HepG2 (cell line): ENCODE results near the gene TFCP2L1. TPM values are rescaled to one million over a fixed set of nuclear protein-coding genes. Genes with fewer than 3 reads are reported as not detected.

Experiments used
- ATAC-seq: fragments of 200-7000 bp; cut with Tn5 transposase; 3 replicates; pipeline ENCODE4 v1.9.1; 2020; ENCODE audit warnings: mild to moderate bottlenecking, moderate library complexity
- BruUV-seq: library from RNA; stranded (reverse); fragments of 400-500 nt; replicated peaks from 2 replicates; lab custom pipeline; 2021; lab: Mats Ljungman, UMichigan
- CTCF ChIA-PET: fragments of 300-600 bp; formaldehyde crosslinking; extraction: SDS; loops from one replicate; lab custom pipeline; 2021; ENCODE audit warnings: low total read pairs, inconsistent platforms, low intra/inter-chr PET ratio; lab: Yijun Ruan, JAX
- POLR2A ChIA-PET: fragments of 350-600 bp; sonication (Branson Sonifier 250); formaldehyde crosslinking; loops from one replicate; lab custom pipeline; 2020; ENCODE audit warnings: antibody characterized with exemption, inconsistent platforms; lab: Yijun Ruan, JAX
- DNase-seq: peaks from one replicate; pipeline ENCODE4 v3.0.0-alpha.2; 2015; ENCODE audit warnings: low spot score
- FAIRE-seq: peaks from 3 replicates; lab custom pipeline; 2011; peaks lifted over from hg19 to GRCh38; lab: Jason Lieb, UNC
- H2AFZ ChIP-seq: one replicate; pipeline ENCODE4 v1.6.1; 2011; ENCODE audit warnings: low read length, inconsistent platforms
- H3K27ac ChIP-seq: fragments of 300-600 bp; 3 replicates; pipeline ENCODE4 v1.8.0; 2011; ENCODE audit warnings: mixed run types, mild to moderate bottlenecking, mixed read lengths, low read length, inconsistent platforms; ENCODE audit not compliant: insufficient read depth; ENCODE audit errors: extremely low read length
- H3K27me3 ChIP-seq, 2 experiments: fragments of 200-600 bp in 1 of 2; 2 replicates in 1 of 2; 3 replicates in 1 of 2; pipeline versions ENCODE4 v1.6.0 to v1.8.0; 2011; ENCODE audit warnings: low read length in 2 of 2, mild to moderate bottlenecking in 2 of 2, moderate library complexity in 2 of 2, inconsistent platforms in 1 of 2; ENCODE audit not compliant: insufficient read depth in 2 of 2, control insufficient read depth in 1 of 2
- H3K36me3 ChIP-seq, 2 experiments: fragments of 200-600 bp in 1 of 2; replicated peaks in 1 of 2; 2 replicates in 1 of 2; 3 replicates in 1 of 2; pipeline versions ENCODE4 v1.5.1 to v1.8.0; 2011; ENCODE audit warnings: low read length in 2 of 2, inconsistent platforms in 1 of 2; ENCODE audit not compliant: insufficient read depth in 2 of 2, control insufficient read depth in 1 of 2
- H3K4me1 ChIP-seq: 2 replicates; pipeline ENCODE4 v1.5.1; 2012; ENCODE audit warnings: low read length, inconsistent platforms; ENCODE audit not compliant: insufficient read depth
- H3K4me2 ChIP-seq: 2 replicates; pipeline ENCODE4 v1.6.0; 2011; ENCODE audit warnings: low read depth, low read length, inconsistent platforms
- H3K4me3 ChIP-seq, 3 experiments: fragments of 200-600 bp in 1 of 3; sonication (generic), shearing (Covaris generic) in 1 of 3; replicated peaks in 1 of 3; 2 replicates each; pipeline ENCODE4 v1.5.1; 2011 to 2016; ENCODE audit warnings: low read length in 3 of 3, inconsistent platforms in 2 of 3, low read depth in 2 of 3, mild to moderate bottlenecking in 2 of 3, control low read depth in 1 of 3, mixed read lengths in 1 of 3; ENCODE audit not compliant: insufficient read depth in 1 of 3
- H3K79me2 ChIP-seq: one replicate; pipeline ENCODE4 v1.6.1; 2011; ENCODE audit warnings: low read length, inconsistent platforms; ENCODE audit not compliant: insufficient read depth
- H3K9ac ChIP-seq: 2 replicates; pipeline ENCODE4 v1.6.0; 2011; ENCODE audit warnings: mild to moderate bottlenecking, low read depth, low read length, inconsistent platforms; ENCODE audit not compliant: insufficient read depth
- H3K9me3 ChIP-seq: 2 replicates; pipeline ENCODE4 v1.5.1; 2012; ENCODE audit warnings: mild to moderate bottlenecking, low read length
- H4K20me1 ChIP-seq: 2 replicates; pipeline ENCODE4 v1.6.0; 2011; ENCODE audit warnings: inconsistent platforms, mild to moderate bottlenecking, low read length, moderate library complexity; ENCODE audit not compliant: insufficient read depth
- ARNT2 ChIP-seq: sonication (generic); formaldehyde crosslinking; IDR thresholded peaks from 2 replicates; pipeline ENCODE4 v1.8.0; 2022; ENCODE audit warnings: mild to moderate bottlenecking, low read depth, missing genetic modification reagents, moderate library complexity
- ATF7-NPFF ChIP-seq: sonication (generic); formaldehyde crosslinking; IDR thresholded peaks from 2 replicates; pipeline ENCODE4 v1.8.1; 2023; ENCODE audit warnings: mild to moderate bottlenecking, low read depth, missing genetic modification reagents, moderate library complexity
- NCOR1 ChIP-seq: fragments of 200-600 bp; sonication (generic); IDR thresholded peaks from 2 replicates; pipeline ENCODE4 v1.7.0; 2017; ENCODE audit warnings: antibody characterized with exemption, low read length, borderline replicate concordance
- PAF1 ChIP-seq: IDR thresholded peaks from 2 replicates; pipeline ENCODE4 v1.6.1; 2016; ENCODE audit warnings: missing genetic modification reagents, missing compliant biosample characterization
- PHB2 ChIP-seq: fragments of 450-650 bp; IDR thresholded peaks from 2 replicates; pipeline ENCODE4 v1.6.1; 2018; ENCODE audit not compliant: partially characterized antibody
- SMAD3 ChIP-seq: sonication (generic); formaldehyde crosslinking; IDR thresholded peaks from 2 replicates; pipeline ENCODE4 v1.4.0; 2020; ENCODE audit warnings: missing genetic modification reagents
- U2AF1 ChIP-seq: fragments of 200-400 bp; formaldehyde crosslinking; optimal IDR thresholded peaks from 2 replicates; pipeline ENCODE3; 2017; ENCODE audit warnings: mild to moderate bottlenecking, low read depth, low read length
- YY1 ChIP-seq: IDR thresholded peaks from 2 replicates; pipeline ENCODE4 v1.6.1; 2011; ENCODE audit warnings: low read length, low read depth, moderate library complexity, mild to moderate bottlenecking; ENCODE audit not compliant: insufficient read depth, insufficient replicate concordance
- ZBTB34 ChIP-seq: sonication (generic); formaldehyde crosslinking; IDR thresholded peaks from 2 replicates; pipeline ENCODE4 v1.8.0; 2022; ENCODE audit warnings: mild to moderate bottlenecking, missing genetic modification reagents
- ZNF546 ChIP-seq: sonication (generic); formaldehyde crosslinking; conservative IDR thresholded peaks from 2 replicates; pipeline ENCODE4 v1.8.1; 2023; ENCODE audit warnings: mild to moderate bottlenecking, missing genetic modification reagents
- ZNF570 ChIP-seq: sonication (generic); formaldehyde crosslinking; IDR thresholded peaks from 2 replicates; pipeline ENCODE4 v1.4.0; 2020; ENCODE audit warnings: mild to moderate bottlenecking, missing genetic modification reagents, borderline replicate concordance
- ZNF607 ChIP-seq: sonication (generic); formaldehyde crosslinking; IDR thresholded peaks from 2 replicates; pipeline ENCODE4 v1.5.1; 2020; ENCODE audit warnings: missing genetic modification reagents, mild to moderate bottlenecking, borderline replicate concordance
- ZNF652 ChIP-seq: IDR thresholded peaks from 2 replicates; pipeline ENCODE4 v1.6.1; 2016; ENCODE audit warnings: low read depth, borderline replicate concordance
- ZNF709 ChIP-seq: sonication (generic); formaldehyde crosslinking; IDR thresholded peaks from 2 replicates; pipeline ENCODE4 v1.5.0; 2020; ENCODE audit warnings: mild to moderate bottlenecking, missing genetic modification reagents
- WGBS: methylation state at CpG from one replicate; pipeline ENCODE4 v1.1.6; 2017; ENCODE audit warnings: low lambda C conversion rate; 5-methylcytosine and 5-hydroxymethylcytosine counted together
- in situ Hi-C: cut with HindIII; loops from 2 replicates; pipeline ENCODE4 v1.10.0; 2017; ENCODE audit warnings: low pct_unique_long_range_greater_than_20kb; ENCODE audit not compliant: extremely low pct_ligation_motif_present
- intact Hi-C: fragments of 100-400 bp; cut with micrococcal nuclease; formaldehyde crosslinking; loops from one replicate; pipeline ENCODE4 v1.10.0; 2022; ENCODE audit not compliant: unreplicated experiment
- polyA plus RNA-seq, 8 experiments: library from polyadenylated mRNA; depleted of rRNA in 3 of 8; stranded (reverse) in 7 of 8; unstranded in 1 of 8; fragments of >200 nt; fragmentation: Illumina TruSeq in 4 of 8; extraction: Trizol in 4 of 8; gene quantifications; 2 replicates each; pipeline versions ENCODE4 v1.2.1 to v1.2.3, GENCODE V29; 2011 to 2016; ENCODE audit warnings: low read depth in 4 of 8, missing spikeins in 1 of 8, mixed read lengths in 1 of 8; ENCODE audit not compliant: insufficient read depth in 1 of 8
- total RNA-seq, 5 experiments: library from RNA; depleted of rRNA; stranded (reverse); fragments of >200 nt; fragmentation: Illumina TruSeq; extraction: Trizol; gene quantifications; 2 replicates each; pipeline ENCODE4 v1.2.3, GENCODE V29; 2016; ENCODE audit warnings: low read depth in 1 of 5
- TF ChIP-seq, protein P1 (sequence below): IDR thresholded peaks from 2 replicates; pipeline ENCODE4 v1.6.1; 2018; ENCODE audit warnings: missing genetic modification reagents
- TF ChIP-seq, protein P2 (sequence below): sonication (generic); formaldehyde crosslinking; conservative IDR thresholded peaks from 2 replicates; pipeline ENCODE4 v1.8.0; 2022; ENCODE audit warnings: mild to moderate bottlenecking, moderate library complexity, missing genetic modification reagents

TFCP2L1 gene
- total and polyA plus RNA-seq, 2 of the 13 experiments (the other 11 are each of a cell fraction or from before 2014, with no cell fraction given) = under 0.01 TPM; not detected in 1

GRCh38 chr2:121192576-121192975 lies 92.4 kb downstream of the TFCP2L1 start (continued):
- TF ChIP-seq ZBTB34 (no peak), ZNF709 (CRISPR knock-in tag) (no peak)

DNA sequence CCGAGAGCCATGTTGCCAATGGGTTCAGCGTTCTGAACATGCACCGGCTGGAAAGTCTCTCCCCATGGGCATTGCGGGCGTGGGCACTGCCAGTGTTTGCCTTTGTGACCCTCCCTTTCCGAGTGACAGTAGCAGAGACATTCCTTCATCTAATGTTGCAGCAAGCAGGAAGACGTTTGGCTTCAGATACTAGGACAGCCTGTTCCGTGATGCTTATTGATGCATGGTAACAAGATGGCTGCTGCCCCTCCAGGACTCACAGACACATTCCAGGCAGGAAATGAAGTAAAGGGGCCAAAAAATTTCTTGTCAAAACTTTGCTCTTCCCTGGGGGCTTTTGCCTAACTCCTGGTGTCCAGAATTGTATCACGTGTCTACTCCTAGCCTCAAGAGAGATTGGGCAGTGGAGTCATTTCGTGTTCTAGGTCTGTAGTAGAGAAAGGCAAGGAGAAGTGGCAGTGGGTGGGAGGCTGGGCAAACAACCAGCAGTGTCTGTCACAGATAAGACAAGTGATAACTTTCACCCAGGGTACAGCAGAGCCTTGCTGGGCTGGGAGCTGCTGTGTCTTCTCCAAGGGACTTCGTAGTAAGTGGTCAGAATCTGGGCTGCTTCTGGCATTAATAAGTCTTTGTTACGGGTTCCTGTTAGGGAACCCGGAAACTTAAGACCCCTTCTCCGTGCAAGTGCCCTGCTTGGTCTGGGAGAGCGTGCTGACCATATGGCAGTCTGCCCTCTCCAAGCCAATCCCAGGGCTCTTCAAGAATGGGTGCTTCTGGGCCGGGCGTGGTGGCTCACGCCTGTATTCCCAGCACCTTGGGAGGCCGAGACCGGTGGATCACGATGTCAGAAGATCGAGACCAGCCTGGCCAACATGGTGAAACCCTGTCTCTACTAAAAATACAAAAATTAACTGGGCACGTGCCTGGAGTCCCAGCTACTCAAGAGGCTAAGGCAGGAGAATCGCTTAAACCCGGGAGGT lies 93.5 kb downstream of the TFCP2L1 start:
- Histone ChIP-seq H3K4me1 (no peaks in the 10 kb centered on the region), H3K79me2 (no peaks in the 10 kb centered on the region), H2AFZ (no peak overlapping the region), H3K4me3 (no peak overlapping the region), H3K27ac (no peak overlapping the region), H3K27me3 (peaks cover 9 to 42% of the 10 kb centered on the region in 2 experiments; a peak in 4 of 5 replicates), H4K20me1 (no peaks in the 10 kb centered on the region; the same call in 1 of the 2 replicates), H3K9me3 (no peaks in the 10 kb centered on the region), H3K36me3 (no peaks in the 10 kb centered on the region), H3K4me2 (no peak overlapping the region), H3K9ac (no peak overlapping the region)
- ChIA-PET POLR2A (no interaction called here), CTCF (no interaction called here)
- 30% methylated on average over 24 of the region's 25 CpGs for WGBS
- no peak for FAIRE-seq
- TF ChIP-seq ATF7-NPFF (no peak), NCOR1 (no peak), ZNF546 (no peak), PHB2 (no peak), ZNF570 (CRISPR knock-in tag) (no peak), ZNF607 (CRISPR knock-in tag) (no peak), SMAD3 (CRISPR knock-in tag) (no peak), PAF1 (no peak), U2AF1 (no peak), ZNF652 (no peak), YY1 (no peak), ARNT2 (CRISPR knock-in tag) (no peak)
- TF ChIP-seq, protein P1, sequence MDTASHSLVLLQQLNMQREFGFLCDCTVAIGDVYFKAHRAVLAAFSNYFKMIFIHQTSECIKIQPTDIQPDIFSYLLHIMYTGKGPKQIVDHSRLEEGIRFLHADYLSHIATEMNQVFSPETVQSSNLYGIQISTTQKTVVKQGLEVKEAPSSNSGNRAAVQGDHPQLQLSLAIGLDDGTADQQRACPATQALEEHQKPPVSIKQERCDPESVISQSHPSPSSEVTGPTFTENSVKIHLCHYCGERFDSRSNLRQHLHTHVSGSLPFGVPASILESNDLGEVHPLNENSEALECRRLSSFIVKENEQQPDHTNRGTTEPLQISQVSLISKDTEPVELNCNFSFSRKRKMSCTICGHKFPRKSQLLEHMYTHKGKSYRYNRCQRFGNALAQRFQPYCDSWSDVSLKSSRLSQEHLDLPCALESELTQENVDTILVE = no peak
- TF ChIP-seq, protein P2, sequence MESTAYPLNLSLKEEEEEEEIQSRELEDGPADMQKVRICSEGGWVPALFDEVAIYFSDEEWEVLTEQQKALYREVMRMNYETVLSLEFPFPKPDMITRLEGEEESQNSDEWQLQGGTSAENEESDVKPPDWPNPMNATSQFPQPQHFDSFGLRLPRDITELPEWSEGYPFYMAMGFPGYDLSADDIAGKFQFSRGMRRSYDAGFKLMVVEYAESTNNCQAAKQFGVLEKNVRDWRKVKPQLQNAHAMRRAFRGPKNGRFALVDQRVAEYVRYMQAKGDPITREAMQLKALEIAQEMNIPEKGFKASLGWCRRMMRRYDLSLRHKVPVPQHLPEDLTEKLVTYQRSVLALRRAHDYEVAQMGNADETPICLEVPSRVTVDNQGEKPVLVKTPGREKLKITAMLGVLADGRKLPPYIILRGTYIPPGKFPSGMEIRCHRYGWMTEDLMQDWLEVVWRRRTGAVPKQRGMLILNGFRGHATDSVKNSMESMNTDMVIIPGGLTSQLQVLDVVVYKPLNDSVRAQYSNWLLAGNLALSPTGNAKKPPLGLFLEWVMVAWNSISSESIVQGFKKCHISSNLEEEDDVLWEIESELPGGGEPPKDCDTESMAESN (CRISPR knock-in tag) = no peak
- no TSS peak for BruUV-seq
- in situ Hi-C loops = no loop called here
- no peak for DNase-seq
- intact Hi-C loops = no loop called here
- no peak for ATAC-seq
